BLaER1 (cell line): ENCODE data around the gene APOM.

Source experiments
- H3K27ac ChIP-seq: shearing (Covaris generic); formaldehyde crosslinking; 2 replicates; pipeline ENCODE4 v1.8.1; 2022
- H3K27me3 ChIP-seq: shearing (Covaris generic); formaldehyde crosslinking; 2 replicates; pipeline ENCODE4 v1.8.1; 2022
- H3K36me3 ChIP-seq: shearing (Covaris generic); formaldehyde crosslinking; 2 replicates; pipeline ENCODE4 v1.8.1; 2022
- H3K4me1 ChIP-seq: shearing (Covaris generic); formaldehyde crosslinking; 2 replicates; pipeline ENCODE4 v1.8.1; 2022
- H3K4me2 ChIP-seq: shearing (Covaris generic); formaldehyde crosslinking; 2 replicates; pipeline ENCODE4 v1.8.1; 2022
- H3K4me3 ChIP-seq: shearing (Covaris generic); formaldehyde crosslinking; 2 replicates; pipeline ENCODE4 v1.8.1; 2022
- H3K9ac ChIP-seq: shearing (Covaris generic); formaldehyde crosslinking; 2 replicates; pipeline ENCODE4 v1.8.1; 2022
- H3K9me3 ChIP-seq: shearing (Covaris generic); formaldehyde crosslinking; 2 replicates; pipeline ENCODE4 v1.8.1; 2022
- H4K20me1 ChIP-seq: shearing (Covaris generic); formaldehyde crosslinking; 2 replicates; pipeline ENCODE4 v1.8.1; 2022
- Cebpa-rat ChIP-seq: shearing (Covaris generic); IDR thresholded peaks from 2 replicates; pipeline ENCODE4 v1.8.1; 2022

The APOM gene

GRCh38 chr6:31630177-31630934 is 25.3 kb upstream of the APOM start:
- H3K9ac ChIP-seq: no peak overlapping the region
- no peaks in the 10 kb centered on the region for H3K4me1 ChIP-seq
- H3K36me3 ChIP-seq: peaks cover 100% of the 10 kb centered on the region
- no peaks in the 10 kb centered on the region for H3K9me3 ChIP-seq
- no peaks in the 10 kb centered on the region for H3K27me3 ChIP-seq
- no peak for TF ChIP-seq Cebpa-rat
- no peak overlapping the region for H3K4me3 ChIP-seq
- H4K20me1 ChIP-seq: peaks cover 100% of the 10 kb centered on the region
- no peak overlapping the region for H3K4me2 ChIP-seq
- no peak overlapping the region for H3K27ac ChIP-seq

- Histone ChIP-seq H3K4me3 (no peak overlapping the region), H3K4me2 (no peak overlapping the region), H4K20me1 (peaks cover 100% of the 10 kb centered on the region), H3K36me3 (peaks cover 100% of the 10 kb centered on the region), H3K9ac (no peak overlapping the region), H3K4me1 (peaks cover under 1% of the 10 kb centered on the region; the same call in 1 of the 2 replicates), H3K27ac (no peak overlapping the region), H3K27me3 (no peaks in the 10 kb centered on the region), H3K9me3 (no peaks in the 10 kb centered on the region)
- TF ChIP-seq Cebpa-rat: no peak
Measured at GRCh38 chr6:31631209-31631608, 24.5 kb upstream of the APOM start.

- Histone ChIP-seq H4K20me1 (peaks cover 100% of the 10 kb centered on the region), H3K36me3 (peaks cover 100% of the 10 kb centered on the region), H3K9ac (no peak overlapping the region), H3K4me3 (no peak overlapping the region), H3K9me3 (no peaks in the 10 kb centered on the region), H3K27me3 (no peaks in the 10 kb centered on the region), H3K27ac (no peak overlapping the region), H3K4me1 (peaks cover 6% of the 10 kb centered on the region; the same call in 1 of the 2 replicates), H3K4me2 (no peak overlapping the region)
- no peak for TF ChIP-seq Cebpa-rat
Measured at GRCh38 chr6:31631681-31632278, 23.9 kb upstream of the APOM start.

GRCh38 chr6:31632279-31632946 is 23.3 kb upstream of the APOM start:
- H3K9me3 ChIP-seq: no peaks in the 10 kb centered on the region
- peaks cover 12% of the 10 kb centered on the region; the same call in 1 of the 2 replicates for H3K4me1 ChIP-seq
- no peaks in the 10 kb centered on the region for H3K27me3 ChIP-seq
- no peak overlapping the region for H3K4me2 ChIP-seq
- peaks cover 100% of the 10 kb centered on the region for H4K20me1 ChIP-seq
- H3K4me3 ChIP-seq: no peak overlapping the region
- H3K27ac ChIP-seq: no peak overlapping the region
- peaks cover 100% of the 10 kb centered on the region for H3K36me3 ChIP-seq
- no peak for TF ChIP-seq Cebpa-rat
- H3K9ac ChIP-seq: peak overlapping the region; percentile 38; the same call in 1 of the 2 replicates

- peaks cover 12% of the 10 kb centered on the region; the same call in 1 of the 2 replicates for H3K4me1 ChIP-seq
- H3K27ac ChIP-seq: no peak overlapping the region
- H4K20me1 ChIP-seq: peaks cover 97% of the 10 kb centered on the region
- H3K27me3 ChIP-seq: no peaks in the 10 kb centered on the region
- H3K4me2 ChIP-seq: no peak overlapping the region
- no peak overlapping the region for H3K9ac ChIP-seq
- no peaks in the 10 kb centered on the region for H3K9me3 ChIP-seq
- no peak overlapping the region for H3K4me3 ChIP-seq
- H3K36me3 ChIP-seq: peaks cover 98% of the 10 kb centered on the region
- no peak for TF ChIP-seq Cebpa-rat
Measured at GRCh38 chr6:31633447-31633846, 22.2 kb upstream of the APOM start.

GRCh38 chr6:31634131-31634530 is 21.6 kb upstream of the APOM start:
- H4K20me1 ChIP-seq: peaks cover 97% of the 10 kb centered on the region
- peaks cover 98% of the 10 kb centered on the region for H3K36me3 ChIP-seq
- no peak overlapping the region for H3K9ac ChIP-seq
- H3K9me3 ChIP-seq: no peaks in the 10 kb centered on the region
- H3K4me3 ChIP-seq: no peak overlapping the region
- peaks cover 12% of the 10 kb centered on the region; the same call in 1 of the 2 replicates for H3K4me1 ChIP-seq
- no peak for TF ChIP-seq Cebpa-rat
- H3K4me2 ChIP-seq: no peak overlapping the region
- no peaks in the 10 kb centered on the region for H3K27me3 ChIP-seq
- H3K27ac ChIP-seq: no peak overlapping the region

- Histone ChIP-seq H4K20me1 (peaks cover 97% of the 10 kb centered on the region), H3K27ac (no peak overlapping the region), H3K4me1 (peaks cover 12% of the 10 kb centered on the region; the same call in 1 of the 2 replicates)
Measured at GRCh38 chr6:31634969-31635575, 20.6 kb upstream of the APOM start.

GRCh38 chr6:31636698-31637596 is 18.7 kb upstream of the APOM start:
- Histone ChIP-seq H3K4me3 (no peak overlapping the region), H3K4me2 (peak overlapping the region; percentile 19; the same call in 1 of the 2 replicates), H3K9ac (no peak overlapping the region), H3K9me3 (no peaks in the 10 kb centered on the region), H3K27ac (no peak overlapping the region), H4K20me1 (peaks cover 97% of the 10 kb centered on the region), H3K4me1 (peaks cover 12% of the 10 kb centered on the region; the same call in 1 of the 2 replicates), H3K27me3 (no peaks in the 10 kb centered on the region), H3K36me3 (peaks cover 98% of the 10 kb centered on the region)
- TF ChIP-seq Cebpa-rat: no peak

More at GRCh38 chr6:31634969-31635575, 20.6 kb upstream of the APOM start:
- no peak for TF ChIP-seq Cebpa-rat
- H3K9ac ChIP-seq: peak overlapping the region; percentile 41; the same call in 1 of the 2 replicates
- no peaks in the 10 kb centered on the region for H3K27me3 ChIP-seq
- H3K36me3 ChIP-seq: peaks cover 98% of the 10 kb centered on the region
- no peak overlapping the region for H3K4me3 ChIP-seq
- no peak overlapping the region for H3K4me2 ChIP-seq
- H3K9me3 ChIP-seq: no peaks in the 10 kb centered on the region

- no peak overlapping the region for H3K9ac ChIP-seq
- no peak overlapping the region for H3K4me2 ChIP-seq
- no peaks in the 10 kb centered on the region for H3K9me3 ChIP-seq
- no peak overlapping the region for H3K4me3 ChIP-seq
- peaks cover 92% of the 10 kb centered on the region for H4K20me1 ChIP-seq
- H3K36me3 ChIP-seq: peaks cover 97% of the 10 kb centered on the region
- 0 out of 2 replicates have a peak overlapping the region, but pooled peaks have one; percentile 18 for H3K27ac ChIP-seq
- H3K4me1 ChIP-seq: peaks cover 12% of the 10 kb centered on the region; the same call in 1 of the 2 replicates
- H3K27me3 ChIP-seq: no peaks in the 10 kb centered on the region
- no peak for TF ChIP-seq Cebpa-rat
Measured at GRCh38 chr6:31639043-31639442, 16.7 kb upstream of the APOM start.
